KG1 (cell line): ENCODE measurements around the gene FAM131A.

Source experiments
- DNase-seq: peaks from one replicate; lab custom pipeline; 2025; lab: John Stamatoyannopoulos, UW

FAM131A gene

DNA sequence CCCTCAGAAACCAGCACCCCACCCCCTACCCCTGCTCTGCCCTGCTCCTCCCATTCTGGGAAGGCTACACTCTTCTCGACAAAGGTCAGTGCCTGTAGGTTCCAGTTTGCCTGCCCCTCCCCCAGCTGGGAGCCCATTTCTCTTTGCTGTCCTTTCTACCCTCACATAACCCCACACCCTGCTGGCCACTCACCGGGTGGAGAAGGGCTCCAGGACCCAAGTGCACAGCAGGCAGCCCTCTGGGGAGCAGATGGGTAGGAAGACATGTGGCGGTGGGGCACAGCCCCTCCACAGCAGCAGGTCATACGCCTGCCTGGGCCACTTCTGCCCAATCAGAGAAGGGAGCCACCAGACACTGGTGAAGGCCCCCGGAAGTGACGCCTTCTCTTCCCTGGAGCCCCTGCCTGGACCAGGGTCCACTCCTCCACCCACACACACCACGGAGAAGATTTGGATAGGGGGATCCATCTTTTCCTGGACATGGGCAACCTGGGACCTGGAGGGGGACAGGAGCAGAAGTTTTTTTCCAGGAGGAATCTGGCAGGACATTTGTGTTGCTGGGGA is 40.6 kb downstream of the FAM131A start, which contains the start of gene THPO:
Gene THPO (minus strand): TSS at position 326 of the 564 bp plus-strand sequence. CDS start 1,948 bp downstream, outside the sequence.
- DNase-seq: no peak

DNA sequence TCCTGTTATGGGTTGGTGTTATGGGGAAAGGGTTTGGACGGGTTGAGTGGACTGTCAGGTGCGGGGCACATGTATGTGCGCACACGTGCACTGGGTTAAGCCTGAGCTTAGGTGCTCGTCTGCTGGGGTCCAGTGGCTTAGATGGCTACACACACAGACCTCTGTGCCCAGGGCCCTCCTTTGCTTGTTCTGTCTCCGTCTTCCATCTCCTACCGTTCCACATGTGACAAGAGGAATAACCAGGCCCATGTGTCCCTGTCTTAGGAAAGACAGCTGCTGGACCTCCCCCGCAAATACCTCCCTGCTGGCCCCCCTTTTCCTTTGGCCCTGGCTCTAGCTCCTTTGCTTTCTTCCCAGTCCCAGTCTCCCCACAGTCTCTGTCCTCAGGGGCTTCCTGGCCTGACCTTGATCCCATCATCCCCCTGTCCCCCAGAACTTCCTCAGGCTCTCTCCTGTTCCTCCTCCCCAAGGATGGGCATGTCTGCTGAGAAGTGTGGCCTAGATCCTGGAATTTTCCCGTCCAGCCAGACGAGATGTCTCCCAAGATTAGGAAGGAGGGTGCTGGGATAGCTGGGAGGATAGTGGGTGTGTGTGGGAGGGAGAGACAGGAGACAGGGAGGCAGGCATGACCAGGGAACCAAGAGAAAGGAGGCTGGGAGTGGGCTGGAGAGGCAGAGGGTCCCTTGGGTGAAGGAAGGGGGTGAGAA is 41.4 kb downstream of the FAM131A start:
- DNase-seq: no peak

DNA sequence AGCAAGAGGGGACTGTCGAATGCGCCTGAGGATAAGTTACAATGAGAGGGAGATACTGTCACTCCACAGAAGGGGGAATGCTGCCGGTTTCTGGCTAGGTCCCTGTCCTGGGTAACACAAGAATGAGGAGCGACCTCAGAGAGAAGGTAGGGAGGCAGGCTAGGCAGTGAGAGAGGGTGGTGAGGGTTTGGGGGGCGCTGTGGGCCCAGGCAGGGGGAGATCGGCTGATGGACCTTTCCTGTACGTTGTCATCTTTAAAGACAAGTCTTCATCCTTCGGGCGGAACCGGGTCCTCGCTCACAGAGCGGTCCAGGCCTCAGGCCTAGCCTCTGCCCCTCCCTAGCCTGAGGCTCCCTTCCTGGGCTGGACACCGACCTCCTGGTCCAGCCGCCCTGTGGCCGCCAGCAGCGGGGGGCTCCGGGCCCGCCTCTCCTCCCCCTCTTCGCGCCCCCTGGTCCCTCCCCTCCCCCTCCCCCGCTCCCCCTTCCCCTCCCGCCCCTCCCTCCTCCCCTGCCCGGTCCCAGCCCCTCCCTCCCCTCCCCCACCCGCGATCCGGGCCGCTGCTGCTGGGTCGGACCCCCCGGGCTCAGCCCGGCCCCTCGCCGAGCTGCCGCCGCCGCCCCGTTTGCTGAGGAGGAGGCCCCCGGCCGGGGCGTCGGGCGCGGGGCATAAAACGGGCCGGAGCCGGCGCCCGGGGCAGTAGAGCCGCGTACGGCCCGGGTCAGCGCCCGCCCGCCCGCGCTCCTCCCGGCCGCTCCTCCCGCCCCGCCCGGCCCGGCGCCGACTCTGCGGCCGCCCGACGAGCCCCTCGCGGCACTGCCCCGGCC is 42.2 kb downstream of the FAM131A start, which contains the start of gene CHRD:
Gene CHRD (plus strand): TSS at position 697 of the 827 bp plus-strand sequence. CDS start 265 bp downstream, outside the sequence.
- no peak for DNase-seq

DNA sequence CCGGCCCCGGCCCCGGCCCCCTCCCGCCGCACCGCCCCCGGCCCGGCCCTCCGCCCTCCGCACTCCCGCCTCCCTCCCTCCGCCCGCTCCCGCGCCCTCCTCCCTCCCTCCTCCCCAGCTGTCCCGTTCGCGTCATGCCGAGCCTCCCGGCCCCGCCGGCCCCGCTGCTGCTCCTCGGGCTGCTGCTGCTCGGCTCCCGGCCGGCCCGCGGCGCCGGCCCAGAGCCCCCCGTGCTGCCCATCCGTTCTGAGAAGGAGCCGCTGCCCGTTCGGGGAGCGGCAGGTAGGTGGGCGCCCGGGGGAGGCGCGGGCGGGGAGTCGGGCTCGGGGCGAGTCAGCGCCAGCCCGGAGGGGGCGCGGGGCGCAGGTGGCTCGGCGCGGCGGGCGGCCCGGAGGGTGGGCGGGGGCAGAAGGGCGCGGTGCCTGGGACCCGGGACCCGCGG is 42.8 kb downstream of the FAM131A start:
- no peak for DNase-seq

DNA sequence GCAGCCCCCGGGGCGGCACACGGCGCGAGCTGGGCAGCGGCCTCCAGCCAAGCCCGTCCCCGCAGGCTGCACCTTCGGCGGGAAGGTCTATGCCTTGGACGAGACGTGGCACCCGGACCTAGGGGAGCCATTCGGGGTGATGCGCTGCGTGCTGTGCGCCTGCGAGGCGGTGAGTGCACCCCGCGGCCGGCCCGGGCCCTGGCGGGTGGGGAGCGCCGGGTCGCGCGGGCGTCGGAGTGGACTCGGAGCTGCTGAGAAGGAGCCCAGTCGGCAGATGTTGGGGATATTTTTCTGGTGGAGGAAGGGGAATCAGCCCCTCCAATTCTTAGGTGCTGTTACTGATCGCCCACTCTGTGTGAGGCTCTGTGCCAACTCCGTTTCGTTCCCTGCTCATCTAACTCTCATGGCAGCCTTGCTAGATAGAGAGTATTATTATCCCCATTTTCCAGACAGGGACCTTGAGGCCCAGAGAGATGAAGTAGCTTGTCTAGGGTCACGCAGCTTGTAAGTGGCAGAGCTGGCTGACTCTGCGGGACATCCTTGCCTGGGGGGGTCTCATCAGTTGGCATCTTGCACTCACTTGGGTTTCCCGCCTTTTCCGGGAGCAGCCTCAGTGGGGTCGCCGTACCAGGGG is 43.3 kb downstream of the FAM131A start:
- DNase-seq: no peak

DNA sequence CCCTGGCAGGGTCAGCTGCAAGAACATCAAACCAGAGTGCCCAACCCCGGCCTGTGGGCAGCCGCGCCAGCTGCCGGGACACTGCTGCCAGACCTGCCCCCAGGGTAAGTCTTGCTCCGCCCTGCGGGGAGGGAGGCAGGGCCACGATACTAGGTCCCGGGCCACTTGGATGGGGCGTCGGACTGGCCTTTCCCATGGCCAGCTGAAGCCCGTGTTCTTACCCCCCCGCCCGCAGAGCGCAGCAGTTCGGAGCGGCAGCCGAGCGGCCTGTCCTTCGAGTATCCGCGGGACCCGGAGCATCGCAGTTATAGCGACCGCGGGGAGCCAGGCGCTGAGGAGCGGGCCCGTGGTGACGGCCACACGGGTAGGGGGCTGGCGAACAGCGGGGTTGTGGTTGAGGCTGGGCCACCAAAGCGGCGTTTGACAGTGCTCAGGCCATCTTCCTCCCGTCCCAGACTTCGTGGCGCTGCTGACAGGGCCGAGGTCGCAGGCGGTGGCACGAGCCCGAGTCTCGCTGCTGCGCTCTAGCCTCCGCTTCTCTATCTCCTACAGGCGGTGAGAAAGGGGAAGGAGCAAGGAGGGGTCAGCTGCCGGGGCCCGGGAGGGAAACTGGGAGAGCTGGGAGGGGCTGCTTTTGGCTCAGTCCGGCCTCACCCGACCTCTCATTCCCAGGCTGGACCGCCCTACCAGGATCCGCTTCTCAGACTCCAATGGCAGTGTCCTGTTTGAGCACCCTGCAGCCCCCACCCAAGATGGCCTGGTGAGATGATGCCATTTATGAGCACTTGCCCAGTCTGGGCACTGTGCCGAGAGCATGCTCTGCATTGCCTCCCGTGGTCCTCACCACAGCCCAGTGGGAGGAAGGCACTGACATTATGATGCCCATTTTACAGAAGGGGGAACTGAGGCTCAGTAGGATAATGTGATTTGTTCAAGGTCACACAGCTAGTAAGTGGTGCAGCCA is 44.1 kb downstream of the FAM131A start:
- no peak for DNase-seq

DNA sequence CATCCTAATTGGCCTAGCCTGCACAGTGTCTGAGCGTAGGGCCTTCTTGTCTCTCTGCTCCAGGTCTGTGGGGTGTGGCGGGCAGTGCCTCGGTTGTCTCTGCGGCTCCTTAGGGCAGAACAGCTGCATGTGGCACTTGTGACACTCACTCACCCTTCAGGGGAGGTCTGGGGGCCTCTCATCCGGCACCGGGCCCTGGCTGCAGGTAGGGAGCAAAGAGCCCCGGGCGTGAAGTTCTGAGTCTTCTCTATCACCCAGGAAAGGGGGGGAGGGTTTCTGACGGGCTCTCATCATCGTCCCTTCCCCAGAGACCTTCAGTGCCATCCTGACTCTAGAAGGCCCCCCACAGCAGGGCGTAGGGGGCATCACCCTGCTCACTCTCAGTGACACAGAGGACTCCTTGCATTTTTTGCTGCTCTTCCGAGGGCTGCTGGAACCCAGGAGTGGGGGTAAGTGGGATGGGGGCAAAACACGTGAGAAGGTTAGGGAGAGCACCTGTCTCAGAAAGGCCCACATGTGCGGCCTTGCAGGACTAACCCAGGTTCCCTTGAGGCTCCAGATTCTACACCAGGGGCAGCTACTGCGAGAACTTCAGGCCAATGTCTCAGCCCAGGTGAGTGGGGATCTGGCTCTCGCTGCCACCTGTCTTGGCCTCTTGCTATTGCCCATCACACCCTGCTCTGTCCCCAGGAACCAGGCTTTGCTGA is 45.1 kb downstream of the FAM131A start:
- no peak for DNase-seq

DNA sequence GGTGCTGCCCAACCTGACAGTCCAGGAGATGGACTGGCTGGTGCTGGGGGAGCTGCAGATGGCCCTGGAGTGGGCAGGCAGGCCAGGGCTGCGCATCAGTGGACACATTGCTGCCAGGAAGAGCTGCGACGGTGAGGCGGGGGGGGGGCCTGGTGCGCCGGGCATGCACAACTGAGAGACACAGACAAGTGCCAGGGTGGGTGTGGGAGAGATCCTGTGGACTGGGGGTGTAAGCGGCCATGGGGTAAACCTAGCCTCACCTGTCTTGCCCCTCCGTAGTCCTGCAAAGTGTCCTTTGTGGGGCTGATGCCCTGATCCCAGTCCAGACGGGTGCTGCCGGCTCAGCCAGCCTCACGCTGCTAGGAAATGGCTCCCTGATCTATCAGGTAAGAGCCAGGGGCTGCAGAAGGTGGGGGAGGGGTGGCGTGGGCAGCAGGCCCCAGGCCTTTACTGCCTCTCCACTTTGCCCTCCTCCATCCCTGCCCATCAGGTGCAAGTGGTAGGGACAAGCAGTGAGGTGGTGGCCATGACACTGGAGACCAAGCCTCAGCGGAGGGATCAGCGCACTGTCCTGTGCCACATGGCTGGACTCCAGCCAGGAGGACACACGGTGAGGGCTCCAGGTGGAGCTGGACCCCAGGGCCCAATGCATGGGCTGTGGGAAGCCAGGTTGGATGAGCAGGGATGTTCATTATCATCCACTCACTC is 45.8 kb downstream of the FAM131A start:
- no peak for DNase-seq

DNA sequence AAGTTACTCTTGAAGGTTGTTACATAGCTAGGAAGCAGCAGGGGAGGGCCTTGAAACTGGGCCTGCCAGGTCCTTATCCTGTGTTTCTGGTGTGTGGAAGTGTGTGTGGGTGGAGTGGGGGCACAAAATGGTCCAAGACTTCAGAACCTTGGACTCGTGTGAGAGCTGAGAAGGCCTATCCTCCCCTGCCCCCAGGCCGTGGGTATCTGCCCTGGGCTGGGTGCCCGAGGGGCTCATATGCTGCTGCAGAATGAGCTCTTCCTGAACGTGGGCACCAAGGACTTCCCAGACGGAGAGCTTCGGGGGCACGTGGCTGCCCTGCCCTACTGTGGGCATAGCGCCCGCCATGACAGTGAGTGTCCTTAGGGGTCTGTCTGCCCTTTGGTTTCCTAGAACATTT is 46.9 kb downstream of the FAM131A start:
- DNase-seq: no peak

DNA sequence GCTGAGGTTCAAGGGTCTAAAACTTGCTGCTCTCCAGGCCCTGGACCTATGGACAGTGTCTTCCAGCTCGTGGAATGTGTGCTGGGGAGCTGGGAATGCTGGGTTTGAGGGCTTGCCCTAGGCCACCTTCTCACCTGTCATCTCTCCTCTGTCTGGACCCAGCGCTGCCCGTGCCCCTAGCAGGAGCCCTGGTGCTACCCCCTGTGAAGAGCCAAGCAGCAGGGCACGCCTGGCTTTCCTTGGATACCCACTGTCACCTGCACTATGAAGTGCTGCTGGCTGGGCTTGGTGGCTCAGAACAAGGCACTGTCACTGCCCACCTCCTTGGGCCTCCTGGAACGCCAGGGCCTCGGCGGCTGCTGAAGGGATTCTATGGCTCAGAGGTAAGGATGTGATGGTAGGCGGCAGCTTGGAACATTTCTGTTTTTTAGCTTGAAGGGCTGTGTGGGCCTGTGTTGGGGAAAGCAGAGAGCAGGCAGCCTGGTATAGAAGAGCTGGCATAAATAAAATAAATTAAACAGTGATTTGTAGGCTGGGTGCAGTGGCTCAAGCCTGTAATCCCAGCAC is 47.5 kb downstream of the FAM131A start:
- DNase-seq: no peak

DNA sequence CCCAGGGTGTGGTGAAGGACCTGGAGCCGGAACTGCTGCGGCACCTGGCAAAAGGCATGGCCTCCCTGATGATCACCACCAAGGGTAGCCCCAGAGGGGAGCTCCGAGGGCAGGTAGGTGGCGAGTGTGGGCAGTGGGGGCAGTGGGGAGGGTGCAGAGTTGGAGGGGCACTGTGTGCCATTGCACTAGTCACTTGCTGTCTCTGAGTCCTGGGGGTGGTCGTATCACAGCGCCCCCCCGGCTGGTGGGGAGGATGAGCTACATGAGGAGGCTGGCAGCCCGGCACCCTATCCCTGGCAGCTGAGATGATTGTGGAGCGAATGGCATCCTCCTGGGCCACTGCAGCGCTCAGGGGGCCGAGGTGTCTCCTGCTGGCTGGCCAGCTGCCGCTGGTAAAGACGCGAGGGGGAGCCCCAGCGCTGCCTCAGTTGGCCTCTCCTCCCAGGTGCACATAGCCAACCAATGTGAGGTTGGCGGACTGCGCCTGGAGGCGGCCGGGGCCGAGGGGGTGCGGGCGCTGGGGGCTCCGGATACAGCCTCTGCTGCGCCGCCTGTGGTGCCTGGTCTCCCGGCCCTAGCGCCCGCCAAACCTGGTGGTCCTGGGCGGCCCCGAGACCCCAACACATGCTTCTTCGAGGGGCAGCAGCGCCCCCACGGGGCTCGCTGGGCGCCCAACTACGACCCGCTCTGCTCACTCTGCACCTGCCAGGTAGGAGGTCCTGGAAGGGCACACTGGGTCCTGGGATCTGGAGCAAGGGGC is 48.8 kb downstream of the FAM131A start:
- DNase-seq: no peak

DNA sequence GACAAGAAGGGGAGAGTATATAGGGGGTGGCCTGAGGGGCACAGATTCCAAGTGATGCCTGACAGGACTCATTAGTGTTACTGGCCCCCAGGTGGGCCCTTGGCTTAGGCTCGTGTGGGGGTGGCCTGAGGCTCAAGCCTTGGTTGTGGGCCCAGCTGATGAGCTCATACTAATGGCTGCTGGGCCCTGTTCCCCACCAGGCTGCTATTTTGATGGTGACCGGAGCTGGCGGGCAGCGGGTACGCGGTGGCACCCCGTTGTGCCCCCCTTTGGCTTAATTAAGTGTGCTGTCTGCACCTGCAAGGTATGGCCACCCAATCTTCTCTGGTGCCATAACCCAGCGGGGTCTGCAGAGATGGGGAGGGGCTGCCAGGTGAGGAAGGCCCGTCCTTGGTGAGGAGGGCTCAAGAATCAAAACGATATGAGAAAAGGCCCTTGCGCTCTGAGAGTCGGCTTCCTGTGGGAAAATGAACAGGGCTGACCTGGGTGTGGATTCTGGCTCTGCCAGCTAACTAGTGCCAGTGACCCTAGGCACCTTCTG is 49.8 kb downstream of the FAM131A start:
- DNase-seq: no peak

DNA sequence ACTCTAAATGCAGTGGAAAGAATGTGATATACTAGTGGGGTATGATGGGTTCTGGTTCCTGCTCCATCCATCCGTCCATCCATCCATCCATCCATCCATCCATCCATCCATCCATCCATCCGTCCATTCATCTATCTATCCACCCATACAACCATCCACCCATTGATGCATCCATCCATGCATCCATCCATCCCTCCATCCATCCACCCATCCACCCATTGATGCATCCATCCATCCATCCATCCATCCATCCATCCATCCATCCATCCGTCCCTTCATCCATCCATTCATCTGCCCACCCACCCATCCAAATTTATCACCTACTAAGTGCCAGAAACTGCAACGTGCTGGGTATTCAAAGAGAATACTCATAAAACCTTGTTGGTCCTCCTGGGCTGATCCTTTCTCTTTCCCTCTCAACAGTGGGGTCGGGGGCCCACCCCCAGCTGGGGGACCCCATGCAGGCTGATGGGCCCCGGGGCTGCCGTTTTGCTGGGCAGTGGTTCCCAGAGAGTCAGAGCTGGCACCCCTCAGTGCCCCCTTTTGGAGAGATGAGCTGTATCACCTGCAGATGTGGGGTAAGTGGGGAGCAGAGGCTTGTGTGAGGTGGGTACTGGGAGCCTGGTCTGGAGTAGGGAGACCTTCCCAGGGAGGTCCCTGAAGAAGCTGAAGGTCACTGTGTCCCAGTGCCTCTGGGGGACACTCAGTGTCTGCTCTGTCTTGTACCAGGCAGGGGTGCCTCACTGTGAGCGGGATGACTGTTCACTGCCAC is 51.0 kb downstream of the FAM131A start:
- DNase-seq: no peak

DNA sequence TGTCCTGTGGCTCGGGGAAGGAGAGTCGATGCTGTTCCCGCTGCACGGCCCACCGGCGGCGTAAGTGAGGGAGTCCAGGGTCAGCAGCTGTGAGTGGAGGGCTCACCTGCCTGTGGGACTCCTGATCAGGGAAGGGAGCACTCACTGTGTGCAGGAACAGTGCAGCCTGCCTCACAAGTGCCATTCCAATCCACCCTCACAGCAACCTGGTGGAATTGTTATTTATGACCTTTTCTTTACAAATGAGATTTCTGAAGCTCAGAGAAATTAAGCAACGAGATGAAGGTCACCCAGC is 51.5 kb downstream of the FAM131A start:
- no peak for DNase-seq

DNA sequence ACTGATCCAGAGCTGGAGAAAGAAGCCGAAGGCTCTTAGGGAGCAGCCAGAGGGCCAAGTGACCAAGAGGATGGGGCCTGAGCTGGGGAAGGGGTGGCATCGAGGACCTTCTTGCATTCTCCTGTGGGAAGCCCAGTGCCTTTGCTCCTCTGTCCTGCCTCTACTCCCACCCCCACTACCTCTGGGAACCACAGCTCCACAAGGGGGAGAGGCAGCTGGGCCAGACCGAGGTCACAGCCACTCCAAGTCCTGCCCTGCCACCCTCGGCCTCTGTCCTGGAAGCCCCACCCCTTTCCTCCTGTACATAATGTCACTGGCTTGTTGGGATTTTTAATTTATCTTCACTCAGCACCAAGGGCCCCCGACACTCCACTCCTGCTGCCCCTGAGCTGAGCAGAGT is 52.0 kb downstream of the FAM131A start:
- no peak for DNase-seq

DNA sequence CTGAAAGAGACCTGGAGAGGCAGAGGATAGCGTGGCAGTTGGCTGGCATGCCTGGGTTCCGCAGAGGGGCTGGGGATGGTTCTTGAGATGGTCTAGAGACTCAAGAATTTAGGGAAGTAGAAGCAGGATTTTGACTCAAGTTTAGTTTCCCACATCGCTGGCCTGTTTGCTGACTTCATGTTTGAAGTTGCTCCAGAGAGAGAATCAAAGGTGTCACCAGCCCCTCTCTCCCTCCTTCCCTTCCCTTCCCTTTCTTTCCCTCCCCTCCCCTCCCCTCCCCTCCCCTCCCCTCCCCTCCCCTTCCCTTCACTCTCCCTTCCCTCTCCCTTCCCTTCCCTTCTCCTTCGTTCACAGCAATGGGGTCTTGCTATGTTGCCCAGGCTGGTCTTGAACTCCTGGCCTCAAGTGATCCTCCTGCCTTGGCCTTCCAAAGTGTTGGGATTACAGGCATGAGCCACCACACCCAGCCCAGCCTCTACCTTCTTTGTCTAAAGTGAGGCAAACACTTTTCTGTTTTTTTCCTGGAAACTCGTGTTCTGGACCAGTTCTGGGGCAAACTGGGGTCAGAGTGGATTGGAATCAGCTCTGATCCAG is 52.6 kb downstream of the FAM131A start:
- DNase-seq: no peak

DNA sequence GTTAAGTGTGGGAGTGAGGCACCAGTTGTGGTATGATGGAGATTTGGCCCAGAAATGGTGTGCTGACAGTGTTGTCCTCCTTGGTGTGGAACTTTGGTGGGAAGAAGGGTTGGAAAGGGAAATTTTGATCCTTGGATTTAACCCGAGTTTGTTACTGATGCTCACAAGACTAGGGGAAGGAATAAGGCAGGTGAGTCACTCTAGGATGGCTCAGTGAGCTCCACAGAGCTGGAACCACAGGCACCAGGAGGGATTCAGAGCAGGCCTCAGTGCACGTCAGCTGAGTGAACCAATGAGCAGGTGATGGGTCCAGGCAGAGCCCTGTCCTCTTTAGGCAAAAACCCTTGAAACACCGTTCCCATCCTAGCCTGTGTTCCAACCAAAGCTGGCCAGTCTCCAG is 53.9 kb downstream of the FAM131A start:
- no peak for DNase-seq

DNA sequence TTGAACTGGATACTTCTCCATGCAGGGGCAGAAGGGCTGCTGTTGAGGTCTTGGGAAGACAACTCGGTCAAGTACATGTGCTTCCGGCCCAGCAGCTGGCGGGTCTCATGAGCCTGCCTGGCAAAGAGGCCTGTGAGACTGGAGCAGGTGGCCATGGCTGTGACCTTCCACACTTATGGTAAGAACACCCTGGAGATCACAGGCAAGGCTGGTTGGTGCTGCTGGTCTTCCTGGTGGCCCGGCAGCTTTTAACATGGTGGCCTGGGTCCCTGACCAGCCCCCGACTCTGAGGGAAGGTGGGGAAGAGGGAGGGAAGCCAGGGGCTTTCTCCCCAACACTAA is 57.9 kb downstream of the FAM131A start:
- no peak for DNase-seq
